Right ventricle myocardium superior (tissue), 1 donor: Measurements from ENCODE around the gene LGALS9. TPM values are rescaled to one million over a fixed set of nuclear protein-coding genes. Genes with fewer than 3 reads are reported as not detected.

Experiments
- ATAC-seq: fragments of 200-7000 bp; cut with Tn5 transposase; one replicate; pipeline ENCODE4 v1.9.1; 2020; ENCODE audit warnings: mild to moderate bottlenecking; ENCODE audit not compliant: poor library complexity
- DNase-seq: peaks from one replicate; pipeline ENCODE4 v3.0.0-alpha.2; 2020
- intact Hi-C: fragments of 100-400 bp; cut with DNase I; formaldehyde crosslinking; loops from one replicate; pipeline ENCODE4 v1.11.2; 2022
- total RNA-seq: library from RNA; stranded (reverse); fragmentation: NEBNext Ultra II Directional; extraction: Animal tissue kit (Norgen Biotek cat#: 25700); gene quantifications from one replicate; pipeline ENCODE4 v1.2.1, GENCODE V29; 2021
- donor health status: DM: no; HTN: yes; CAD: no; lungs with severe emphysema.

The LGALS9 gene
- total RNA-seq, 1 donor from 2014 or later: 17.0 TPM

GRCh38 chr17:27601069-27601974 is 29.7 kb upstream of the LGALS9 start:
- peak; percentile 81 for DNase-seq
- intact Hi-C loops: loop anchor here (2.0 to 5.0 kb wide), 3 partner anchors 144 to 365 kb away; partner anchors contain the start of gene KSR1
- peak; percentile 58 for ATAC-seq

- ATAC-seq (no peak), DNase-seq (no peak)
- intact Hi-C loops: loop anchor here (1.0 to 5.0 kb wide), 4 partner anchors 49 to 365 kb away; partner anchors contain the start of gene KSR1
Measured at GRCh38 chr17:27601975-27602302, 29.0 kb upstream of the LGALS9 start.

GRCh38 chr17:27602721-27603420 is 28.1 kb upstream of the LGALS9 start:
- ATAC-seq (peak; percentile 73), DNase-seq (peak; percentile 79)
- intact Hi-C loops: loop anchor here (1.0 to 5.0 kb wide), 2 partner anchors 48 to 146 kb away; partner anchors contain the start of gene KSR1

DNA sequence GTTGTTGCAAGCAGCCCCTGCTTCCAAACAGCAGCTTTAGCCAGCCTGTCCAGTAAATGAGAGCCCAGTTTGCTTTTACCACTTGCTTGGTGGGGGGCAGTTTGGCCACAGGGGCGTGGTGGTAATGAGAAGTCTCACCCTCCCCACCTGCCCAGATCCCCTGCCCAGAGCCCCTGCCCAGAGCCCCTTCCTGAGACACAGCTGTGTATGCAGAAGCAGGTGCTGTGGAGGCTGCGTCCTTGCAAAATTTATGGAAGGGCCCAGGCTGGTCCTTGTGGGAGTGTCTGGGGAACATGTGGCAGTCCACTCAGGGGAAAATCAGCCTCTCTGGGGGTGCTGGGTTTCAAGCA is 27.6 kb upstream of the LGALS9 start:
- DNase-seq (no peak), ATAC-seq (no peak)
- intact Hi-C loops: loop anchor here (5.0 kb wide), 1 partner anchor 146 kb away; the partner anchor contains the start of gene KSR1

DNA sequence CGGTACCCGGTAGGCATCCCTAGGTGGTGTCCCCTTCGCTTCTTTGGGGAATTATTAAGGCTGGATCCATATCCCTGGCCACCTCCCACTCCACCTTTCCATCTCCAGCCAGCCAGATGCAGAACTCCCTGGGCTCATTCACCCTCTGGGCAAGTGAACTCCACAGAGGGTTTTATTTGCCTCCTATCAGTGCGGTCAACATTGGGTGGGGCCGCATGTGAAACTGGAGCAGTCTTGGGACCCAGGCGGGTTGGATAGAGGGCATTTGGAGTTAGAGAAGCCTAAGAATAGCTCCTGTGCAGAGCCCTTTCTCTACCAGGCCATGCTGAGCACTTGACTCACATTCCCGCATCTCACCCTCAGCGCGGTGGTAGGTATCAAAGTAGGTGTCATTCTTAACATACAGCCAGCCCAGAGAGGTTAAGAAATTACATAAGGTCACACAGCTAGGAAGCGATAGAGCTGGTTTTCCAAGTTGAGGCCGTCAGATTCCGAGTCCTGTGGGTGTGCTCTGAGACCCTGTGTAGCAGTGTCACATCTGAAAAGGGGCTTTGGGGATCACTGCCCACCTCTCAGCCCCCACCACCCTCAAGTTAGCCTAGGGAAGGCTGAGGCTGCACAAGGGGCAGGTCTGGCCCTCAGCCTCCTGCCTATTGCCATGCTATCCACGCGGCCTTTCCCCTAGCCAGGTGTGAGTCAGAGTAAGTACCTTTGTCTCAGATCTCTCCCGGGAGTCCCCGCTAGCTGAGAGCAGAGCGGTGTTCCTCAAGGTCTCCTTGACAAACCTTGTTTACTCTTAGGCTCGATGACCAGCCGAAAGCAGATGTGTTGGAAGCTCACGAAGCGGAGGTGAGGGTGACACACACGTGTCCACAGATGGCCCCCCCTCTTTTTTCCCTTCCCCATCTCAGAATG is 26.9 kb upstream of the LGALS9 start:
- intact Hi-C loops: loop anchor here (5.0 kb wide), 1 partner anchor 147 kb away; the partner anchor contains the start of gene KSR1
- no peak for DNase-seq
- ATAC-seq: no peak

- ATAC-seq (no peak), DNase-seq (no peak)
- intact Hi-C loops: loop anchor here (5.0 kb wide), 1 partner anchor 152 kb away; no protein-coding TSS in a partner anchor
Measured at GRCh38 chr17:27605409-27605808, 25.6 kb upstream of the LGALS9 start.

GRCh38 chr17:27607521-27608091 is 23.4 kb upstream of the LGALS9 start:
- intact Hi-C loops: loop anchor here (5.0 kb wide), 1 partner anchor 150 kb away; no protein-coding TSS in a partner anchor
- ATAC-seq: no peak
- DNase-seq: no peak

- no peak for DNase-seq
- intact Hi-C loops: loop anchor here (5.0 kb wide), 1 partner anchor 149 kb away; no protein-coding TSS in a partner anchor
- ATAC-seq: no peak
Measured at GRCh38 chr17:27608328-27609230, 22.4 kb upstream of the LGALS9 start.

GRCh38 chr17:27609611-27610303 is 21.2 kb upstream of the LGALS9 start:
- ATAC-seq (peak; percentile 83), DNase-seq (peak; percentile 63)
- intact Hi-C loops: loop anchor here (5.0 kb wide), 1 partner anchor 148 kb away; no protein-coding TSS in a partner anchor

DNA sequence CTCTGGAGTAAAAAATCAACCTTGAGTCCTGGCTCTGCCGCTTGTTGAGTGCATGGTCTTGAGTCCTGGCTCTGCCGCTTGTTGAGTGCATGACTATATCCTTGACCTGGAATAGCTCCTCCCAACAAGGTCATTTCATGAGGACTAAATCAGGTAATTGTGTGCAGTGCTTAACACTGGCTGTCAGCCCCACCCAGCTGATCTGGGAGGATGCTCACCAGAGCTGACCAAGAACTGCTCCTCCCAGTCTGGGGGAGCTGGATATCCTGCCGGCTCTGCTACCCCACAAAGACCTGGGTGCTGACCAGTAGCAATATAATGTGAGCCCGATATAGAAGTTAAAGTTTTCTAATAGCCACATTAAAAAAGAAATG is 20.7 kb upstream of the LGALS9 start:
- intact Hi-C loops: no loop called here
- DNase-seq: no peak
- ATAC-seq: no peak

- intact Hi-C loops: no loop called here
- DNase-seq: no peak
- ATAC-seq: no peak
Measured at GRCh38 chr17:27612160-27612770, 18.7 kb upstream of the LGALS9 start.

DNA sequence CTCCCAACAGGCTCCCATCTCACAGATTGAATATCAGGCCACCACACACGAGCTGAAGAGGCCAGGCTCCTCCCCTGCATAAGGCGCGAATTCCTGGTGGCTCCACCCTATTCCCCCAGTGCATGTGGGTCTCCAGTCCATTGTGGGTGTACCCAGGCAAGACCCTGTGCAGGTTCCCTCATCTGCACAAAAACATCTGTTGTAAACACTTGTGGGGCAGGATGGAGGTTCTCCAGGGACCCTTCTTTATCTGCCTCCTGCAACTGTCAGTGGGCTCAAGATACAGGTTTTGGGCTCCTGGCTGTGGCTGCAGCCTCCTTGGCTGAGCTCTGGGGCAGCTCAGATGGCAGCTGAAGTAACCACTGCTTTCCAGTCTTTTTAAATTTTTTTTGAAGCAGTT is 17.6 kb upstream of the LGALS9 start:
- DNase-seq (no peak), ATAC-seq (no peak)
- intact Hi-C loops: no loop called here

- intact Hi-C loops: no loop called here
- ATAC-seq (no peak), DNase-seq (no peak)
Measured at GRCh38 chr17:27615121-27615520, 15.9 kb upstream of the LGALS9 start.

- no peak for ATAC-seq
- intact Hi-C loops: no loop called here
- no peak for DNase-seq
Measured at GRCh38 chr17:27616414-27616813, 14.6 kb upstream of the LGALS9 start.

- DNase-seq (no peak), ATAC-seq (no peak)
- intact Hi-C loops: no loop called here
Measured at GRCh38 chr17:27618417-27618816, 12.6 kb upstream of the LGALS9 start.

DNA sequence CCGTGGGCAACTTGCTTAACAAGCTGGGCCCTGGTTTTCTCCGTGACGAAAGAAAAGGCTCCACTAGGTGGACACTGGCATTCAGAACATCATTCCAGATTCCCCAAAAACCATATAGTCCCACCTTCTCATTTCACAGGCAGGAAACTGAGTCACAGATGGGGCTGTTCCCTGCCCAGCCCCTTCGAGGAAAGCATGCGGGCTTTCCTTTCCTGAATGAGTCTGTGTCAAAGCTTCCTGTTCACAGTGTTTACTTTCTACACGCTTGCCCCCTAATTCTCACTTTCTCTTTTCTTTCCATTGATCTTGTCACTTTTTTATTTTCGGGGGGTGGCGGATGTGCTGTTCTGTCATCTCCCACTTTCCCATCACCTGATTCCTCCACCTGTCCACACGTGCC is 10.3 kb upstream of the LGALS9 start:
- DNase-seq: no peak
- ATAC-seq: no peak
- intact Hi-C loops: no loop called here
